PC-3 (cell line): ENCODE data around the gene CPLX4. TPM values are rescaled to one million over a fixed set of nuclear protein-coding genes. Genes with fewer than 3 reads are reported as not detected.

Source experiments
- ATAC-seq: fragments of 200-7000 bp; cut with Tn5 transposase; 2 replicates; pipeline ENCODE4 v1.9.1; 2020; ENCODE audit warnings: mild to moderate bottlenecking, moderate library complexity
- BruUV-seq: library from RNA; stranded (reverse); fragments of 400-500 nt; replicated peaks from 2 replicates; lab custom pipeline; 2021; lab: Mats Ljungman, UMichigan
- CTCF ChIA-PET: fragments of 300-600 bp; sonication (Branson Sonifier 250); formaldehyde crosslinking; loops from one replicate; lab custom pipeline; 2022; ENCODE audit warnings: antibody characterized with exemption; lab: Charles Lee
- POLR2A ChIA-PET: fragments of 300-600 bp; sonication (Branson Sonifier 250); formaldehyde crosslinking; loops from one replicate; lab custom pipeline; 2022; ENCODE audit warnings: antibody characterized with exemption; ENCODE audit not compliant: unreplicated experiment; lab: Charles Lee
- DNase-seq: peaks from one replicate; pipeline ENCODE4 v3.0.0-alpha.2; 2015
- H2AFZ ChIP-seq: fragments of 300-600 bp; sonication (generic); 2 replicates; pipeline ENCODE4 v1.6.0; 2016; ENCODE audit warnings: antibody characterized with exemption, low read length
- H3F3A ChIP-seq: fragments of 300-600 bp; sonication (generic); one replicate; pipeline ENCODE4 v1.6.0; 2017; ENCODE audit warnings: antibody characterized with exemption, low read length, control low read depth, mild to moderate bottlenecking; ENCODE audit not compliant: unreplicated experiment
- H3K27ac ChIP-seq: fragments of 300-600 bp; sonication (generic); 2 replicates; pipeline ENCODE4 v1.5.1; 2016; ENCODE audit warnings: mild to moderate bottlenecking, low read length
- H3K27me3 ChIP-seq: fragments of 300-600 bp; sonication (generic); 2 replicates; pipeline ENCODE4 v1.6.1; 2016; ENCODE audit warnings: low read length, mixed read lengths
- H3K36me3 ChIP-seq: fragments of 300-600 bp; sonication (generic); 2 replicates; pipeline ENCODE4 v1.6.1; 2016; ENCODE audit warnings: low read depth, mixed run types, low read length, mixed read lengths
- H3K4me1 ChIP-seq: fragments of 300-600 bp; sonication (generic); 2 replicates; pipeline ENCODE4 v1.5.1; 2016; ENCODE audit warnings: low read length; ENCODE audit not compliant: insufficient read depth
- H3K4me2 ChIP-seq: fragments of 300-600 bp; sonication (generic); 2 replicates; pipeline ENCODE4 v1.6.0; 2016; ENCODE audit warnings: low read length
- H3K4me3 ChIP-seq: fragments of 300-600 bp; sonication (generic); 2 replicates; pipeline ENCODE4 v1.5.1; 2016; ENCODE audit warnings: mild to moderate bottlenecking, low read length, mixed read lengths
- H3K79me2 ChIP-seq: fragments of 300-600 bp; sonication (generic); 2 replicates; pipeline ENCODE4 v1.6.1; 2017; ENCODE audit warnings: low read length, mixed read lengths
- H3K9ac ChIP-seq: fragments of 300-600 bp; sonication (generic); 2 replicates; pipeline ENCODE4 v1.6.0; 2016; ENCODE audit warnings: mild to moderate bottlenecking, low read length
- H3K9me2 ChIP-seq: fragments of 300-600 bp; sonication (generic); replicated peaks from 2 replicates; pipeline ENCODE4 v1.6.1; 2016; ENCODE audit warnings: mixed run types, low read length, mixed read lengths
- H3K9me3 ChIP-seq: fragments of 300-600 bp; sonication (generic); 2 replicates; pipeline ENCODE4 v1.6.1; 2016; ENCODE audit warnings: low read length, mixed read lengths
- H4K20me1 ChIP-seq: fragments of 300-600 bp; sonication (generic); 2 replicates; pipeline ENCODE4 v1.6.1; 2016; ENCODE audit warnings: low read length, mixed read lengths
- EZH2 ChIP-seq: fragments of 300-600 bp; sonication (generic); IDR thresholded peaks from one replicate; pipeline ENCODE4 v1.6.1; 2017; ENCODE audit warnings: antibody characterized with exemption, mild to moderate bottlenecking, low read length; ENCODE audit not compliant: unreplicated experiment
- EZH2phosphoT487 ChIP-seq: fragments of 300-600 bp; sonication (generic); IDR thresholded peaks from 2 replicates; pipeline ENCODE4 v1.6.1; 2018; ENCODE audit warnings: mild to moderate bottlenecking, antibody characterized with exemption, low read length, borderline replicate concordance
- intact Hi-C: fragments of 100-400 bp; cut with micrococcal nuclease; formaldehyde crosslinking; loops from 2 replicates; pipeline ENCODE4 v1.9.0; 2023
- total RNA-seq: library from RNA; depleted of rRNA; stranded (reverse); fragments of >200 nt; gene quantifications from 2 replicates; pipeline ENCODE4 v1.2.3, GENCODE V29; 2014
- TF ChIP-seq, protein P1 (sequence below): fragments of 300-600 bp; sonication (generic); conservative IDR thresholded peaks from 2 replicates; pipeline ENCODE4 v1.5.1; 2017; ENCODE audit warnings: antibody characterized with exemption, low read depth, mild to moderate bottlenecking, low read length

The CPLX4 gene
- total RNA-seq, 1 experiment from 2014 or later = not detected

DNA sequence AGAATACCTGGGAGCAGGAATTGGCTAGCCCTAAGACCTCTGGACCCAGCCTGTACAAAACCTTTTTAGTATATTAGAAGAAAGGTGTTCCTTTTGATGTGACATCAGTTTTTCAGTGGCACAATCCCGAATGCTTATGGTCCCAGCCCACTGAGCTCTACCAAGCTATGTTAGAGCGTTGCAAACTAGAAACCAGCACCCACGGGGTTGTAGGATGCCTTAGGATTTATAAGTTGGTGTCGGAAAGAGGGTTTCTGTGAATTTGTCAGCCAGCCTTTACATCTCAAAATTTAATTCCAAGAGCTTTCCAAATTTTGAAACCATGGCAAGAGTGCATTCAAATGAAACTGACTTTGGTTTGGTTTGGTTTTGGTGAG, 41.1 kb upstream of the CPLX4 start:
- intact Hi-C loops = loop anchor here (2.0 kb wide), 1 partner anchor 43 kb away; no protein-coding TSS in a partner anchor

DNA sequence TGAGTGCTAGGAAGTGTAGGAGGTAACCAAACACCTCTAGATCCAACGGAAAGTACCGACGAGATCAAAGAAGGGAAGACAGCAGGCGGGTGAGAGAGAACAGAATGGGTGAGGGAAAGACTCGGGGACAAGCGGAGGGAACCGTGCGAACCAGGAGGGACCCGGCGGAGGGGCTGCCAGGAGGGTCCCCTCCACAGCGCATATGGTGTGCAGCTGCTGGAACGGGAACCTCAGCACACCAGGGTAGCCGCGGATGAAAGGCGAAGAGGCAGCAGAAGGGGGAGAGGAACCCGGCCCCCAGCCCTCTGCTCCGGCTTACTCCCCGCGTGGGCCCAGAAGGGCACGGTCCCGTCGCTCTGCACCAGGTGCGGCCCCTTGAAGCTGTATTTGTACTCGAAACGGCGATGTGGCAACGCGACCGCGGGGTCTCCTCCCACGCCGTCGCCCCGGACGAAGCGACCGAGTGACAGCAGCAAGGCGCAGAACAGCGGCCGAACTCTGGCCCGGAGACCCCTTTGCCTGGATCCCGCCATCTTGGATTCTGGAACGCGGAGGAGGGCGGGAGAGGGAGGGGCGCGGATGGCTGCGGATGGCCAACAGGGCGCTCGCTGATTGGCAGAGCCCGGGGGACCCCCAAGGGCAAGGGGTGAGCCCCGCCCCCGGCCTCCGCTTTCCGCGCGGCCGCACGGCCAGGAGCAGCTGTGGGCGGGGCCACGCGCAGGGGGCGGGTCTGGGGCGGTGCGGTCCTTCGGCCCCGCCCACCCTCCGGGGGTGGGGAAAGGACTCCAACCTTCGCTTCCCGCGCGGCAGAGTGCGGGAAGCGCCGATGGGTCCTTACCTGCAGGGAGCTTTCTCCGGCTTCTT, 40.5 kb upstream of the CPLX4 start, which contains the start of gene LMAN1:
Gene LMAN1 (minus strand): TSS at position 554 of the 864 bp plus-strand sequence. CDS start 21 bp downstream, at position 533.
- CTCF ChIA-PET = interaction anchor here (1.4 kb wide), 1 partner anchor 44 kb away, joined by 4 read pairs; no protein-coding TSS in a partner anchor
- Histone ChIP-seq H3K4me1 (peaks cover 20% of the 10 kb centered on the region), H3K4me3 (peak within 1 kb of the TSS; percentile 95), H3K27me3 (no peaks in the 10 kb centered on the region), H3K27ac (peak within 1 kb of the TSS; percentile 84), H2AFZ (peak within 1 kb of the TSS; percentile 95), H3F3A (no peaks in the 10 kb centered on the region), H3K9me2 (no peaks in the 10 kb centered on the region), H3K9me3 (no peaks in the 10 kb centered on the region), H3K9ac (peak within 1 kb of the TSS; percentile 97), H3K36me3 (peaks cover 21% of the 10 kb centered on the region), H3K4me2 (peak within 1 kb of the TSS; percentile 90), H4K20me1 (peaks cover 24% of the 10 kb centered on the region; the same call in 1 of the 2 replicates), H3K79me2 (peaks cover 43% of the 10 kb centered on the region)
- TSS peak; percentile 93 for BruUV-seq
- POLR2A ChIA-PET = interaction anchor here (1.0 kb wide), 1 partner anchor 29 kb away, joined by 7 read pairs; no protein-coding TSS in a partner anchor
- intact Hi-C loops = loop anchor here (2.0 kb wide), 1 partner anchor 44 kb away; no protein-coding TSS in a partner anchor
- peak; percentile 94 for DNase-seq
- no peak for TF ChIP-seq EZH2
- no peak for TF ChIP-seq EZH2phosphoT487
- TF ChIP-seq, protein P1, sequence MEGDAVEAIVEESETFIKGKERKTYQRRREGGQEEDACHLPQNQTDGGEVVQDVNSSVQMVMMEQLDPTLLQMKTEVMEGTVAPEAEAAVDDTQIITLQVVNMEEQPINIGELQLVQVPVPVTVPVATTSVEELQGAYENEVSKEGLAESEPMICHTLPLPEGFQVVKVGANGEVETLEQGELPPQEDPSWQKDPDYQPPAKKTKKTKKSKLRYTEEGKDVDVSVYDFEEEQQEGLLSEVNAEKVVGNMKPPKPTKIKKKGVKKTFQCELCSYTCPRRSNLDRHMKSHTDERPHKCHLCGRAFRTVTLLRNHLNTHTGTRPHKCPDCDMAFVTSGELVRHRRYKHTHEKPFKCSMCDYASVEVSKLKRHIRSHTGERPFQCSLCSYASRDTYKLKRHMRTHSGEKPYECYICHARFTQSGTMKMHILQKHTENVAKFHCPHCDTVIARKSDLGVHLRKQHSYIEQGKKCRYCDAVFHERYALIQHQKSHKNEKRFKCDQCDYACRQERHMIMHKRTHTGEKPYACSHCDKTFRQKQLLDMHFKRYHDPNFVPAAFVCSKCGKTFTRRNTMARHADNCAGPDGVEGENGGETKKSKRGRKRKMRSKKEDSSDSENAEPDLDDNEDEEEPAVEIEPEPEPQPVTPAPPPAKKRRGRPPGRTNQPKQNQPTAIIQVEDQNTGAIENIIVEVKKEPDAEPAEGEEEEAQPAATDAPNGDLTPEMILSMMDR = no peak
- ATAC-seq = peak; percentile 88

More for the DNA sequence above, 41.1 kb upstream of the CPLX4 start:
- H3F3A ChIP-seq = no peaks in the 10 kb centered on the region
- peaks cover 14% of the 10 kb centered on the region for H3K36me3 ChIP-seq
- TF ChIP-seq EZH2phosphoT487 = no peak
- TF ChIP-seq EZH2 = no peak
- TF ChIP-seq, protein P1 = no peak
- peak overlapping the region; percentile 90 for H3K4me2 ChIP-seq
- no peak overlapping the region for H3K27ac ChIP-seq
- no peaks in the 10 kb centered on the region for H3K9me3 ChIP-seq
- POLR2A ChIA-PET = interaction anchor here (1.0 kb wide), 1 partner anchor 28 kb away, joined by 7 read pairs; no protein-coding TSS in a partner anchor
- no peaks in the 10 kb centered on the region for H3K9me2 ChIP-seq
- peaks cover 24% of the 10 kb centered on the region; the same call in 1 of the 2 replicates for H4K20me1 ChIP-seq
- CTCF ChIA-PET = interaction anchor here (1.4 kb wide), 1 partner anchor 43 kb away, joined by 4 read pairs; no protein-coding TSS in a partner anchor
- H3K4me3 ChIP-seq = peak overlapping the region; percentile 95
- peaks cover 20% of the 10 kb centered on the region for H3K4me1 ChIP-seq
- DNase-seq (no peak), ATAC-seq (peak; percentile 23)
- peak overlapping the region; percentile 95 for H2AFZ ChIP-seq
- no TSS peak for BruUV-seq
- H3K9ac ChIP-seq = peak overlapping the region; percentile 55; the same call in 1 of the 2 replicates
- H3K27me3 ChIP-seq = no peaks in the 10 kb centered on the region
- H3K79me2 ChIP-seq = peaks cover 43% of the 10 kb centered on the region
